Stimulated activated CD8-positive, alpha-beta memory T cell treated with anti-CD3 and anti-CD28 coated beads, Interleukin-12 subunit alpha, Interleukin-12 subunit beta, amount 100 ng/mL, for 1 hour (primary cell): ENCODE results near the gene ALG2.

Experiments used
- DNase-seq: peaks from one replicate; pipeline ENCODE4 v3.0.0-alpha.2; 2020; ENCODE audit warnings: low read depth

The ALG2 gene

DNA sequence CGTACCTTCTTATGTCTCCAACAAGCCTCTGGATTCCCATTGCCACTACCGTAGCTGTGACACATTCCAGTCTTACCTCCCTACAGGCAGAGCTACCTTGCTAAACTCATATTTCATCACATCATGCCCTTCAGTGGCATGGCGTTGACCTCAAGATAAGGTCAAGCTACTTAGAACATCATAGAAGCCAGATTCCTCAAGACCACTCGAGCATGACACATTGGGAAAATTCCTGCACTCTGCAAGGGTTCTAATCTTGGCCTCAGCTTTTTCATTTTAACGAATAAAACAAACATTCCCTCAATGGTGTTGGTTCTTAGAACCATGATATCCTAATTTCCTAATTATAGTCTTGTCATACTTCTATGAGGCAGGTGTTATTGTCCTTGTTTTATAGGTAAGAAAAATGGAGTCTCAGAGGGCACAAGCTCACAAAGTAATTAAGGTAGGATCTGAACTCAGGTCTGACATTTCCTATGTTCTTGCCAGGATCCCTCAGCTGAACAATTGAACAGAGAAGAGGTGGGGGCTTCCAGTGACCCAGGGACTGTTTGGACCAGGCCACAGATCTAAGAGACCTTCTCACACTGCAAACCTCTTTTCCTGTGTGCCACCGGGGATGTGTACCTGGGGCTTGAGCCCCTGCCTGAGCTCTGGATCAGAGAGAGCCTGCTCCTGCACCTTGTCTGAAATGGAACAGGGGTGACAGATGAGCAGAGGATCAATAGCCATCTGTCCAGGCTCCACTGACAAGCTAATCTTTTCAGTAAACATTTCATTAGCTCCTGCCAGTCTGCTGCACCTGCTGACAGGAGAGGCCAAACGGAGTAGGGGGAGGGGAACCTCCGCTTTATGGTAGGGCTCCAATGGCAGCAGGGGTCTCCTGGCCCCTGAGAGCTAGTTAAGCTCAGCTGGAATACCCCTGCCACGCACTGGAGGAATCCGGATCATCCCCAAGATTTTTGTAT is 49.3 kb downstream of the ALG2 start:
- DNase-seq: no peak

DNA sequence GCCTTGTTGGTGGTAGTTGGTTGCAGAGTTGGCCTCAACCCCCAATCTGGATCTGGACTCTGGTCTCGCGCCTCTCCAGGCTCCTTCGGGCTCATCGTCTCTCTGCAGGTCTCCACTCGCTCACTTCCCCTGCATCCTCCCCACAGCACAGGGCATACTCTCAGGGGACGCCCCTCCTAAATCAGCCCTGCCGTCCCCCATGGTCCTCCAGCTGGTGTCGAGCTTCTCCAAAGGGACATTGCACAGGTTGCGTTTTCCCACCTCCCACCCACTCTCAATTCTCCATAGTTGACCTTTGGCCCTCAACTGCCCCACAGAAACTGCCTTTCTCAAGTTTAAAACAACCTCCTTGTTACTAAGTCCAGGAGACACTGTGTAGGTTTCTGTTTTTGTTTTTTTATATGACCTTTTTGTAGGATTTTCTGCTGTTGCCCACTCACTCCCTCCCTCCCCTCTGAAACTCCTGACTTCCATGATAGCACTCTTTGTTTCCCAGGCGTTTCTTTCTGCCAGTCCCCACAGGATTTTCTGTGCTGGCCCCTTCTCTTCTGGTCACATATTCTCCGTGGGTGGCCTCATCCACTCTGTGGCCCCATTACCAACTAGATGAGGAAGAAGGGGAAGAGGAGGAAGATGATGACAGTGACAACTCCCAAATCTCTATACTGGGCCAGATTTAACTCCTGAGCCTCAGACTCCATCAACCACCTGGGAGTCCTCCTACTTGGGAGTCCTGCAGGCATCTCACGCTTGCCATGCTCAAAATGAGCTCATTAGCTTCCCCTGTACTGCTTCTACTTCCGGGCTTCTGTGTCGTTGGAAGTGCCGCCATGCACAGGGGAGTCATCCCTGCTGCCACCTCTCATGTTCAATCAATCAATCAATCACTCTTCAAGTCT is 50.3 kb downstream of the ALG2 start:
- no peak for DNase-seq

DNA sequence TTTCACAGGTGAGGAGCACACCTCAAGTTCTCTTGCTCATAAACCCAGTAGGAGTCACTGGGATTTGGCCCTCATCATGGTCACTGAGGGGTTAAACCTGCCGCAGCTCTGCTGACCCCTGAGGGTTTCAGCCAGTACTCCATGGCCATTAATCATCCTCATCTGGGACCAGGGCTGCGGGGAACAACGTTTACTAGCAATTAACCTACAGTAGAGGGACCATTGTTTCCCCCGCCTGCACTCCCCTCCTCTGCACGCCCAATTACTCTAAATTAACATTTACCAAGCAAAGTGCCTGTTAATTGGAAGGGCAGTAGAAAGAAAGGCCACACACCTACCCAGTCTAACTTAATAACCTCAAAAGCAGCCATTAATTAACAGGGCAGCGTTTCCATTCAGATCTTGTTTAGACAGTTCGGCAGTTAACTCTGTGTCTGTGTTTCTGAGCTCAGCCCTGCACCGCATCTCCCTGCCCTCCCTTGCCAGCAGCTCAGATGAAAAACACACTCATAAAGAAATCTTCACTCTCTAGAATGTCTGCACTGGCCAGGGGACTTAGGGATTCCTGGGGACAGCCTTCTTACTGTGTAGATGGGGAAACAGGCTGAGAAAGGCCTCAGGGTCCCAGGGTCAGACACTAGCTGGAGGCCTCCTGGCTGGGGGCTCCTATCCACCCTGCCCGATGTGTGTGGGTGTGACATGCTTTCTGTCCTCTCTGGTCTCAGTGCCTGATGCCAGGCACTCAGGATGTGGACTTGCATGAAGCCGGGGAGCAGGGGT is 51.6 kb downstream of the ALG2 start:
- DNase-seq: no peak

DNA sequence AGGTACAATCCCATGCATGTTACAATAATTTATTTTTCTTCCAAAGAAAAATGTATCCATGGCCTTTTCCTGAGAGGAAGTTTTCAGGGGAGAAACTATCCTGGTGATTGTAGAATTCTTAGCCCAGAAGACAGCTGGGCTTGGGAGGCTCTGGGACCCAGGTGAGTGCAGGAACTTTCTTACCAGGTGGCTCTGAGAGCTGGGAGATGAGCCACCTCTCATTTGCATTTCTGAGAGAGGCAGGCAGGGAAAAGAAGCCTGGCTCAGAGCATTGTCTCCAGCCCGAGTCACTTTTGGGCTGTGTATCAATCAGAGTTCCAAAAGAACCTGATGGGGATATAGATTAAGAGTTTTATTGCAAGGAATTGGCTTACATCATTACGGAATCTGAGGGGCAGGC is 52.7 kb downstream of the ALG2 start:
- no peak for DNase-seq

DNA sequence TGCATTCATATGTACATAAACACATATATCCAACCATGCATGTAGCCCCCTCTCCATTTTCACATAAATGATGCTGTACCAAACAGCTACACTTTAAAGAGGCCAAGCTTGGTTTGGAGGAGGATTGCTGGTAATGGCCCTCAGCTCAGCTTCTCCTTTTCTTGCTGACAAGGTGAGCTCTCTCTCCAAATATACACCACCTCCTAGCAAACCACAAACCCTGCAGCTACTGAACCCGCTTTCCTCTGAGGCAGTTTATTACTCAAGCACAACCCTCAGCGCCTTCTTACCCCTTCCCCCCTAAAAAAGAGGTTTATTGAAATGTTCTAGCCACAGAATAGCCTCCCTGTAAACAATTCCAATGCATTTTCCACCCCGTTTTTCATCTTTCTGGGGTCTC is 54.0 kb downstream of the ALG2 start:
- DNase-seq: no peak

DNA sequence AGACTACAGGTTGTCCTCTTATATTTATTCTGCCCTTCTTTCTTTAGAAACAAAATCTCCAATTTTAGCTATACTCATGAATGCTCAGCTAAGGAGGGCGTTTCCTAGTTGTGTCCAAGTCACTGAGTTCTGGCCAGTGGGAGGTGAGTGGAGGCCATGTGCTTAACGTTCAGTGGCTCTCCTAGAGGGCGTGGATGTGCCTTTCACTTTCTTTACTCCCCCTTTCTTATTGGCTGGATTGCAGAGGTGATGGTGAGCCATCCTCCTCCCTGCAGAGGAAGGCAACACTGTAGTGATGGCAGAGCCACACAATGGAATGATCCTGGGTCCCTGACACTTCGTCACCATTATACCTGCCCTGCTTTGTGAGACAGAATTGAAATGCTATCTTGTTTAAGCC is 54.6 kb downstream of the ALG2 start:
- no peak for DNase-seq
